HepG2 (cell line): ENCODE measurements around the gene SPTB. TPM values are rescaled to one million over a fixed set of nuclear protein-coding genes. Genes with fewer than 3 reads are reported as not detected.

Experiments used
- ATAC-seq: fragments of 200-7000 bp; cut with Tn5 transposase; 3 replicates; pipeline ENCODE4 v1.9.1; 2020; ENCODE audit warnings: mild to moderate bottlenecking, moderate library complexity
- BruUV-seq: library from RNA; stranded (reverse); fragments of 400-500 nt; replicated peaks from 2 replicates; lab custom pipeline; 2021; lab: Mats Ljungman, UMichigan
- CTCF ChIA-PET: fragments of 300-600 bp; formaldehyde crosslinking; extraction: SDS; loops from one replicate; lab custom pipeline; 2021; ENCODE audit warnings: low total read pairs, inconsistent platforms, low intra/inter-chr PET ratio; lab: Yijun Ruan, JAX
- POLR2A ChIA-PET: fragments of 350-600 bp; sonication (Branson Sonifier 250); formaldehyde crosslinking; loops from one replicate; lab custom pipeline; 2020; ENCODE audit warnings: antibody characterized with exemption, inconsistent platforms; lab: Yijun Ruan, JAX
- DNase-seq: peaks from one replicate; pipeline ENCODE4 v3.0.0-alpha.2; 2015; ENCODE audit warnings: low spot score
- FAIRE-seq: peaks from 3 replicates; lab custom pipeline; 2011; peaks lifted over from hg19 to GRCh38; lab: Jason Lieb, UNC
- H2AFZ ChIP-seq: one replicate; pipeline ENCODE4 v1.6.1; 2011; ENCODE audit warnings: low read length, inconsistent platforms
- H3K27ac ChIP-seq: fragments of 300-600 bp; 3 replicates; pipeline ENCODE4 v1.8.0; 2011; ENCODE audit warnings: mixed run types, mild to moderate bottlenecking, mixed read lengths, low read length, inconsistent platforms; ENCODE audit not compliant: insufficient read depth; ENCODE audit errors: extremely low read length
- H3K27me3 ChIP-seq, 2 experiments: fragments of 200-600 bp in 1 of 2; 2 replicates in 1 of 2; 3 replicates in 1 of 2; pipeline versions ENCODE4 v1.6.0 to v1.8.0; 2011; ENCODE audit warnings: low read length in 2 of 2, mild to moderate bottlenecking in 2 of 2, moderate library complexity in 2 of 2, inconsistent platforms in 1 of 2; ENCODE audit not compliant: insufficient read depth in 2 of 2, control insufficient read depth in 1 of 2
- H3K36me3 ChIP-seq, 2 experiments: fragments of 200-600 bp in 1 of 2; replicated peaks in 1 of 2; 2 replicates in 1 of 2; 3 replicates in 1 of 2; pipeline versions ENCODE4 v1.5.1 to v1.8.0; 2011; ENCODE audit warnings: low read length in 2 of 2, inconsistent platforms in 1 of 2; ENCODE audit not compliant: insufficient read depth in 2 of 2, control insufficient read depth in 1 of 2
- H3K4me1 ChIP-seq: 2 replicates; pipeline ENCODE4 v1.5.1; 2012; ENCODE audit warnings: low read length, inconsistent platforms; ENCODE audit not compliant: insufficient read depth
- H3K4me2 ChIP-seq: 2 replicates; pipeline ENCODE4 v1.6.0; 2011; ENCODE audit warnings: low read depth, low read length, inconsistent platforms
- H3K4me3 ChIP-seq, 3 experiments: fragments of 200-600 bp in 1 of 3; sonication (generic), shearing (Covaris generic) in 1 of 3; replicated peaks in 1 of 3; 2 replicates each; pipeline ENCODE4 v1.5.1; 2011 to 2016; ENCODE audit warnings: low read length in 3 of 3, inconsistent platforms in 2 of 3, low read depth in 2 of 3, mild to moderate bottlenecking in 2 of 3, control low read depth in 1 of 3, mixed read lengths in 1 of 3; ENCODE audit not compliant: insufficient read depth in 1 of 3
- H3K79me2 ChIP-seq: one replicate; pipeline ENCODE4 v1.6.1; 2011; ENCODE audit warnings: low read length, inconsistent platforms; ENCODE audit not compliant: insufficient read depth
- H3K9ac ChIP-seq: 2 replicates; pipeline ENCODE4 v1.6.0; 2011; ENCODE audit warnings: mild to moderate bottlenecking, low read depth, low read length, inconsistent platforms; ENCODE audit not compliant: insufficient read depth
- H3K9me3 ChIP-seq: 2 replicates; pipeline ENCODE4 v1.5.1; 2012; ENCODE audit warnings: mild to moderate bottlenecking, low read length
- H4K20me1 ChIP-seq: 2 replicates; pipeline ENCODE4 v1.6.0; 2011; ENCODE audit warnings: inconsistent platforms, mild to moderate bottlenecking, low read length, moderate library complexity; ENCODE audit not compliant: insufficient read depth
- ASH2L ChIP-seq: fragments of 300-600, 200-600 bp; sonication (generic); IDR thresholded peaks from 2 replicates; pipeline ENCODE4 v1.7.0; 2017; ENCODE audit warnings: low read depth, mild to moderate bottlenecking, moderate library complexity, mixed read lengths, low read length; ENCODE audit not compliant: insufficient read length
- ETV5 ChIP-seq: IDR thresholded peaks from 2 replicates; pipeline ENCODE4 v1.6.1; 2018; ENCODE audit warnings: missing biosample characterization, missing genetic modification reagents, inconsistent platforms, borderline replicate concordance
- KMT2B ChIP-seq: IDR thresholded peaks from 2 replicates; pipeline ENCODE4 v1.6.1; 2016; ENCODE audit warnings: missing genetic modification reagents, missing compliant biosample characterization
- PHF5A ChIP-seq: IDR thresholded peaks from one replicate; pipeline ENCODE4 v1.6.1; 2018; ENCODE audit warnings: low read depth, missing genetic modification reagents; ENCODE audit not compliant: unreplicated experiment
- ZNF138 ChIP-seq: sonication (generic); formaldehyde crosslinking; IDR thresholded peaks from 2 replicates; pipeline ENCODE4 v1.5.0; 2020; ENCODE audit warnings: mild to moderate bottlenecking, low read depth, missing genetic modification reagents
- WGBS: methylation state at CpG from one replicate; pipeline ENCODE4 v1.1.6; 2017; ENCODE audit warnings: low lambda C conversion rate; 5-methylcytosine and 5-hydroxymethylcytosine counted together
- in situ Hi-C: cut with HindIII; loops from 2 replicates; pipeline ENCODE4 v1.10.0; 2017; ENCODE audit warnings: low pct_unique_long_range_greater_than_20kb; ENCODE audit not compliant: extremely low pct_ligation_motif_present
- intact Hi-C: fragments of 100-400 bp; cut with micrococcal nuclease; formaldehyde crosslinking; loops from one replicate; pipeline ENCODE4 v1.10.0; 2022; ENCODE audit not compliant: unreplicated experiment
- polyA plus RNA-seq, 8 experiments: library from polyadenylated mRNA; depleted of rRNA in 3 of 8; stranded (reverse) in 7 of 8; unstranded in 1 of 8; fragments of >200 nt; fragmentation: Illumina TruSeq in 4 of 8; extraction: Trizol in 4 of 8; gene quantifications; 2 replicates each; pipeline versions ENCODE4 v1.2.1 to v1.2.3, GENCODE V29; 2011 to 2016; ENCODE audit warnings: low read depth in 4 of 8, missing spikeins in 1 of 8, mixed read lengths in 1 of 8; ENCODE audit not compliant: insufficient read depth in 1 of 8
- total RNA-seq, 5 experiments: library from RNA; depleted of rRNA; stranded (reverse); fragments of >200 nt; fragmentation: Illumina TruSeq; extraction: Trizol; gene quantifications; 2 replicates each; pipeline ENCODE4 v1.2.3, GENCODE V29; 2016; ENCODE audit warnings: low read depth in 1 of 5
- TF ChIP-seq, protein P1 (sequence below): IDR thresholded peaks from 2 replicates; pipeline ENCODE4 v1.6.1; 2016
- TF ChIP-seq, protein P2 (sequence below), 2 experiments: fragments of 450-650 bp in 1 of 2; sonication (generic) in 1 of 2; formaldehyde crosslinking in 1 of 2; IDR thresholded peaks; 2 replicates each; pipeline versions ENCODE4 v1.6.1 to v1.8.0; 2016 to 2022; ENCODE audit warnings: antibody characterized with exemption in 1 of 2, mild to moderate bottlenecking in 1 of 2, missing genetic modification reagents in 1 of 2

Gene SPTB
- total and polyA plus RNA-seq, 2 of the 13 experiments (the other 11 are each of a cell fraction or from before 2014, with no cell fraction given) = 0.01 to 0.02 TPM

DNA sequence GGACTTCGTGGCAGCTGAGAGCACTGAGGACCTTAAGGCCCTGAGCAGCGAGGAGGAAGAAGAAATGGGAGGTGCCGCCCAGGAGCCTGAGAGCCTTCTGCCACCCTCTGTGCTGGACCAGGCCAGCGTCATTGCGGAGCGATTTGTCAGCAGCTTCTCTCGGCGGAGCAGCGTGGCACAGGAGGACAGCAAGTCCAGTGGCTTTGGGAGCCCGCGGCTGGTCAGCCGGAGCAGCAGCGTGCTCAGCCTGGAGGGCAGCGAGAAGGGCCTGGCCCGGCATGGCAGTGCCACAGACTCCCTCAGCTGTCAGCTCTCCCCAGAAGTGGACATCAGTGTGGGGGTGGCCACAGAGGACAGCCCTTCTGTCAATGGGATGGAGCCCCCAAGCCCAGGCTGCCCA lies 138.5 kb downstream of the SPTB start:
- H3K4me1 ChIP-seq = peaks cover 14% of the 10 kb centered on the region
- H4K20me1 ChIP-seq = no peaks in the 10 kb centered on the region
- ATAC-seq (no peak), FAIRE-seq (no peak)
- ChIA-PET POLR2A (no interaction called here), CTCF (no interaction called here)
- H3K79me2 ChIP-seq = no peaks in the 10 kb centered on the region
- no peak overlapping the region for H3K9ac ChIP-seq
- no peak overlapping the region for H3K4me2 ChIP-seq
- peaks cover 24 to 29% of the 10 kb centered on the region in 2 experiments; a peak in 4 of 5 replicates for H3K36me3 ChIP-seq
- TF ChIP-seq, protein P1, sequence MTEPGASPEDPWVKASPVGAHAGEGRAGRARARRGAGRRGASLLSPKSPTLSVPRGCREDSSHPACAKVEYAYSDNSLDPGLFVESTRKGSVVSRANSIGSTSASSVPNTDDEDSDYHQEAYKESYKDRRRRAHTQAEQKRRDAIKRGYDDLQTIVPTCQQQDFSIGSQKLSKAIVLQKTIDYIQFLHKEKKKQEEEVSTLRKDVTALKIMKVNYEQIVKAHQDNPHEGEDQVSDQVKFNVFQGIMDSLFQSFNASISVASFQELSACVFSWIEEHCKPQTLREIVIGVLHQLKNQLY (CRISPR knock-in tag) = no peak
- TF ChIP-seq, protein P2, sequence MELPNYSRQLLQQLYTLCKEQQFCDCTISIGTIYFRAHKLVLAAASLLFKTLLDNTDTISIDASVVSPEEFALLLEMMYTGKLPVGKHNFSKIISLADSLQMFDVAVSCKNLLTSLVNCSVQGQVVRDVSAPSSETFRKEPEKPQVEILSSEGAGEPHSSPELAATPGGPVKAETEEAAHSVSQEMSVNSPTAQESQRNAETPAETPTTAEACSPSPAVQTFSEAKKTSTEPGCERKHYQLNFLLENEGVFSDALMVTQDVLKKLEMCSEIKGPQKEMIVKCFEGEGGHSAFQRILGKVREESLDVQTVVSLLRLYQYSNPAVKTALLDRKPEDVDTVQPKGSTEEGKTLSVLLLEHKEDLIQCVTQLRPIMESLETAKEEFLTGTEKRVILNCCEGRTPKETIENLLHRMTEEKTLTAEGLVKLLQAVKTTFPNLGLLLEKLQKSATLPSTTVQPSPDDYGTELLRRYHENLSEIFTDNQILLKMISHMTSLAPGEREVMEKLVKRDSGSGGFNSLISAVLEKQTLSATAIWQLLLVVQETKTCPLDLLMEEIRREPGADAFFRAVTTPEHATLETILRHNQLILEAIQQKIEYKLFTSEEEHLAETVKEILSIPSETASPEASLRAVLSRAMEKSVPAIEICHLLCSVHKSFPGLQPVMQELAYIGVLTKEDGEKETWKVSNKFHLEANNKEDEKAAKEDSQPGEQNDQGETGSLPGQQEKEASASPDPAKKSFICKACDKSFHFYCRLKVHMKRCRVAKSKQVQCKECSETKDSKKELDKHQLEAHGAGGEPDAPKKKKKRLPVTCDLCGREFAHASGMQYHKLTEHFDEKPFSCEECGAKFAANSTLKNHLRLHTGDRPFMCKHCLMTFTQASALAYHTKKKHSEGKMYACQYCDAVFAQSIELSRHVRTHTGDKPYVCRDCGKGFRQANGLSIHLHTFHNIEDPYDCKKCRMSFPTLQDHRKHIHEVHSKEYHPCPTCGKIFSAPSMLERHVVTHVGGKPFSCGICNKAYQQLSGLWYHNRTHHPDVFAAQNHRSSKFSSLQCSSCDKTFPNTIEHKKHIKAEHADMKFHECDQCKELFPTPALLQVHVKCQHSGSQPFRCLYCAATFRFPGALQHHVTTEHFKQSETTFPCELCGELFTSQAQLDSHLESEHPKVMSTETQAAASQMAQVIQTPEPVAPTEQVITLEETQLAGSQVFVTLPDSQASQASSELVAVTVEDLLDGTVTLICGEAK (IDR thresholded peaks at IDR 0.05) = no peak
- TF ChIP-seq, protein P2 (CRISPR knock-in tag; IDR thresholded peaks at IDR 0.05) = no peak
- no peak for TF ChIP-seq PHF5A (CRISPR knock-in tag)
- no peak for TF ChIP-seq ETV5 (CRISPR knock-in tag)
- no peak for TF ChIP-seq ASH2L
- no peak for TF ChIP-seq KMT2B
- no peak for TF ChIP-seq ZNF138 (CRISPR knock-in tag)
- TF ChIP-seq, all 625 proteins: peak for 0
- Histone ChIP-seq H3K27me3 (no peaks in the 10 kb centered on the region), H3K27ac (no peak overlapping the region), H3K4me3 (no peak overlapping the region), H2AFZ (no peak overlapping the region), H3K9me3 (no peaks in the 10 kb centered on the region)
- in situ Hi-C loops (no loop called here), intact Hi-C loops (no loop called here)
- DNase-seq = no peak
- 97% methylated on average over 6 of the region's 15 CpGs for whole genome bisulfite sequencing
- no TSS peak for BruUV-seq
